ENCODE data around the gene TMEM119. TPM values are rescaled to one million over a fixed set of nuclear protein-coding genes. Genes with fewer than 3 reads are reported as not detected.

Gene TMEM119
- 0.33 TPM in 1 of 2 replicates, not detected in the other for total RNA-seq

GRCh38 chr12:108597559-108598471 lies at the start of gene TMEM119:
TSS of gene TMEM119 (minus strand) at chr12:108598084. CDS start at chr12:108592383, 5,701 bp downstream.

GRCh38 chr12:108633534-108634248 lies 35.8 kb upstream of the TMEM119 start, which contains the start of gene SELPLG:
TSS of gene SELPLG (minus strand) at chr12:108633894. CDS start at chr12:108624307, 9,587 bp downstream.

GRCh38 chr12:108562348-108563135 lies 35.3 kb downstream of the TMEM119 start, which contains the start of gene ISCU:
TSS of gene ISCU (plus strand) at chr12:108562596. CDS start at chr12:108562623, 27 bp downstream.

GRCh38 chr12:108560752-108561719 lies 36.8 kb downstream of the TMEM119 start, which contains the start of gene SART3:
TSS of gene SART3 (minus strand) at chr12:108561173. CDS start at chr12:108561154, 19 bp downstream.

Other genes starting within 250 kb of the TMEM119 start
- 4.9 and 5.7 TPM in 2 replicates for gene FICD, start 82.8 kb downstream of the TMEM119 start, total RNA-seq
- gene SART3, start 36.9 kb downstream of the TMEM119 start, total RNA-seq = 65.3 and 78.9 TPM in 2 replicates
- 78.0 and 80.6 TPM in 2 replicates for gene ISCU, start 35.5 kb downstream of the TMEM119 start, total RNA-seq
- gene SELPLG, start 35.8 kb upstream of the TMEM119 start, total RNA-seq = 0.11 and 0.26 TPM in 2 replicates
- gene CORO1C, start 133.4 kb upstream of the TMEM119 start, total RNA-seq = 221 and 264 TPM in 2 replicates

Data from dermis lymphatic vessel endothelial cell (primary cell).